Skin of body (tissue), 2 donors: ENCODE data around the gene PHF12. TPM values are rescaled to one million over a fixed set of nuclear protein-coding genes. Genes with fewer than 3 reads are reported as not detected.
A peak's percentile ranks its signal among the peaks of the same experiment; 100 is the strongest.

ENCODE experiments used
- DNase-seq: peaks from one replicate; lab custom pipeline; 2025; lab: John Stamatoyannopoulos, UW
- total RNA-seq: library from RNA; depleted of rRNA; stranded (reverse); fragments of >200 nt; gene quantifications from one replicate; pipeline ENCODE4 v1.2.3, GENCODE V29; 2014

The PHF12 gene
- total RNA-seq, 1 donor from 2014 or later, result 18.6 TPM

DNA sequence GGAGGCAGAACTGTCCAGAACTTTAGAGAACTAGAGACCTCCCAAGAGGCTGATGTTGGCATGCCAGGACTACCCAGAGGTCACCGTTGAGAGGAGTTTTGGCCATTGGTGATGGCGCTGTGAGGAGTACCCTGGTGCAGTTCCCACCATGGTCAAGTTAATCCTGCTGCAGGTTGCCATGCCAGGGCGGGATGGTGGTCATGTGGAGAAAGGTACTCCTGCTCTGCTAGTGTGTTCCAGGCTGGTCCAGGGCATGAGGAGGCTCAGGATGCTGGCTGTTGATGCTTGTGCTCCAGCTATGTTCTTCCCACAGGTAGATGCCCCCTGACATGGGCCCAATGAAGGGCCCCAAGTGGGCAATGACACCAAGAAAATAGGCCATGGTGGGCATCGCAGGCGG, 4.1 kb upstream of the PHF12 start:
- no peak for DNase-seq

DNA sequence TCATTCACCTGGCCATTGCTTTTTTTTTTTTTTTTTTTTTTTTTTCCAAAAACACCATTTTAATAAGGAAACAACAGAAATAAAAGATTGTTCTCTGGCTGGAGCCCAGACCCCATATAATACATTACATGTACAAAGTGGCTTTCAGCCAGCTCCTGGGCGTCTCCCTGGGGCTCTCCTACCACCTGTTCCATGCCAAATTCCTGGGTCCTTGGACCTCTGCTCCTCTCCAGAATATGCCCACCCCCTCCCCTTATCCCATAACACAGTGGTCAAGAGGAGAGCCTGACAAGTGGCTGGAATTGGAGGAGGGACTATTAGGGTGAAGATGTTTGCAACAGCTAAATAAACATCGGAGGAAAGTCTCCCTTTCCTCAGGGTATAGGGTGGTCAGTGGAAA, 3.6 kb upstream of the PHF12 start:
- no peak for DNase-seq

DNA sequence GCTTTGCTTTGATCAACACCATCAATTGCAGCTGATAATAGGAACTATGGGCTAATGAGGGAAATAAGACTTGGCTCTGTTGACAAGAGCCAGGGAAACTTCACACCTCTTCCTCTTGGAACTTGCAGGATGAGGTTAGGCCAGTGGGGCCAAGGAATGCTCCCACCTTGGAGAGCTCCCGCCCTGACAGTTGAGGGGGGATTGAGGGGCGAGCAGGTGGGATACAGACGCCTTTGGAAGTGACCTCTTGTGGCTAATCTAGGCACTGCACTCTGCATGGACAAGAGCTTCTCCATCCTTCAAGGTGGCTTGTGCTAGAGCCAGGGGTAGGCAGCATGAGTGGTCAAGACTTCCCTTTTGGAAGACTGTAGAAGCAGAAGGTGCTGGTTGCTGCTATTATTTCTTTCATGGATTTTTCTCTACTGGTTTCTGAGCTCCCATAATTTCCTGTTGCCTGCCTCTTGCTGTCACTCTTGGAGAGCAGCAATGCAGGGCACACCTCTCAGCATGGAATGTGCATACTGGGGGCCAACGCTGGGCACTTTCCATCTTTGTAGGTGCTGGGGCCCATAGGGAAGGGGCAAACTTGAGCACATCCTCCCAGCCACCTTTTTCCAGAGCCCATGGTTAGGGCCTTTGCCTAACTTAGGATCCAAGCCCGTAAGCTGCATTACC, 2.3 kb upstream of the PHF12 start:
- peak; percentile 32 for DNase-seq

DNA sequence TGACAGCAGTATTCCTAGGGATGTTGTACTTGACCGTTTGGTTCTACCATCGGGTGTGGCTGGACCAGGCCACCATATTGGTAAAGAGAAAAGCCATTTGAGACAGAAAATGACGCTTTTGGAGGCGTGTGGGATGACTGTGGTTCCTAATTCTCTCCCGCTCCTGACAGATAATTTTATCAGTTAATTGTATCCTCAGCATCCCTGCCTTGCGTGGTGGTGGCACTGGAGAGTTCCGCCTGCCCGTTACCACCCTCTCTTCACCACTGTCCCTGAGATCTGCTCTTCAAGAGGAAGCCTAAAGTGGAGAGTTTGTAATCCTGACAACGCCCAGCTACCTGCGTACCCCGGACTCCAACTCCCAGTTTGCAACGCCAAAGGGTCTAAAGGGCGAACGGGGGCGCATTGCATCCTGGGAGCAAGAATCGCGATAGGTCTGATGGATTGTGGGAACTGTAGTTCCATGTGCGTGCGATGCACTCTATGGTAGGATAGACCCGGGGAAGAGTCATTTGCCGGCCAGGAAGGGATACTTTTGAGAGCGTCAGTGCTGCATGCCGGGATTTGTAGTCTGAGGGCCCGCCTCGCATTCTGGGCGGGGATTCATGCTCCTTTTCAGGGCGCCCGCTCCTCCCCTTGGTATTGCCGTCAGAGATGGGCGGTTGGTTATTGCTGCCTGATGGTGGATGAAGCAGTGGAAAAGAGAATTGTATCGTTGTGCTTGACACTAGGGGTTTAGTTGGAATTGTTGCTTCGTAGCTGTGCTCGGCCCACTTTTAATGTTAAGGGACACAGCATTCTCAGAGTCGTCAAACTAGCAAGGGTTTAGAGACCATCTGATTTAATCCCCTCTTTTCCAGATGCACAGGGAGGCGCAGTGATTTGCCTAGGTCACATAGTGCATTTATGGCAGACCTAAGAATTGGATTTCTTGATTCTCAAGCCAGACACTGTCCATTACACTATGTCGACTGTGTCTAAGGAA, 965 bp upstream of the PHF12 start:
- peak; percentile 100 for DNase-seq

DNA sequence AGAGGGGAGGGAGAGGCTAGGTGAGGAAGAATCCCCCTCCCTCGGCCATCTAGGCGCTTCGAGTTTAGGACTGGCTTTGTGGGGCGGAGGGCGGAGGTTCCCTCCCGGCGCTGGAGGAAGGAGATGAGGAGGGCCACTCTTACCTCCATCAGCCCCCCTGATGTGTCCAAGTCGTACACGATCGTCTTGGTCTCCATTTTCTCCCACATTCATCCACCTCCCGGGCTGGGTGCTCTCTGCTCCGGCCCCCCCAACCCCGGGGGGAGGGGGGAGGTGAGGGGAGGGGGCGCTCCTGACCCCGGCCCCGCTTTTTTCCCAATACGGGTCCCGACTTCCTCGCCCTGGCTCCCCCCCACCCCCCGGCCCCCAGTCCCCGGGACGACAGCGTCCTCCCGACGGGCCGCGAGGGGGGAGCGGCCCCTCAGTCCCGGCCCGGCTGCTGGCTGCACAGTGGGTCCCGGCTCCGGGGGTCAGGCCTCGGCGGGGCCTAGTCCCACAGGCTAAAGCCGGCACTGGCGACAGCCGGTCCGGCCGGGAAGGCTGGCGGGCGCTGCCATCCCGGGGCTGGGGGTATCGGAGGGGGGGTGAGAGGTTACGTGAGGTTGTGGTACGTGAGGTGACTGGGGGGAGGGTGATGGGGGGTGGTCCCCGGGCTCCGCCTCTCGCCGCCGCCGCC, 428 bp downstream of the PHF12 start:
- DNase-seq, result no peak

DNA sequence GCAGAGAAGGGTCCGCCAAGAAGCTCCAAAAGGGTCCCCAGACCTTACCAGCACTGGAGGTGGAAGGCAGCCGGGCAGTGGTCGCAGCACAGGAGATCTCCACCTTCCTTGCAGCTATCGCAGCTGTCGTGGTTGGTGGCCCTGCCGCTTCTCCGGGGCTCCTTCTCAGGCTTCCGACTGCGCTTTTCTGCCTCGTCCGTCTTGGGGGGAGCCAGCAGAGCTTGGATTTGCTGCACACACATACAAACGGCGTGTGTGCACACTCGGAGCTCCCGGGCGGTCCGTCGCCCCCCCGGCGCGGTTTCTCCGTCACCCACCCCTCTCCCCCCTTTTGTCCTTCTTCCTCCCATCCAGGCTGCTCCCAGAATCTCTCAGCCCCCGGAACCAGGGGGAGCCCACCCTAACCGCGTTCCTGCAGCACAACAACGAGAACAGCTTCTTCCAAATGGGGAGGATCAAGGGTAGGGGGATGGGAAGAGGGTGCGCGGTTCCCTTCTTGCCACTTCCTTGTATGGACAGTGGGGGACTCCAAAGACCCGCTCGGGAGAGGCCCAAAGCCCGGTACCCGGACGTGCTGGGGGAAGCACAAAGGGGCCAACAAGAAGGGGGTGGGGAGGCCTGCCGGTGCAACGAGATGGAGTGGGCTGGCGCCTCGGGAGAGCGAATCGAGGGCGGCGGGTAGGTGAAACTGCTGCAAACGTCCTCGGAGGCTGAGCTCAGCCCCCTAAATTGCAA, 1.1 kb downstream of the PHF12 start:
- peak; percentile 72 for DNase-seq

DNA sequence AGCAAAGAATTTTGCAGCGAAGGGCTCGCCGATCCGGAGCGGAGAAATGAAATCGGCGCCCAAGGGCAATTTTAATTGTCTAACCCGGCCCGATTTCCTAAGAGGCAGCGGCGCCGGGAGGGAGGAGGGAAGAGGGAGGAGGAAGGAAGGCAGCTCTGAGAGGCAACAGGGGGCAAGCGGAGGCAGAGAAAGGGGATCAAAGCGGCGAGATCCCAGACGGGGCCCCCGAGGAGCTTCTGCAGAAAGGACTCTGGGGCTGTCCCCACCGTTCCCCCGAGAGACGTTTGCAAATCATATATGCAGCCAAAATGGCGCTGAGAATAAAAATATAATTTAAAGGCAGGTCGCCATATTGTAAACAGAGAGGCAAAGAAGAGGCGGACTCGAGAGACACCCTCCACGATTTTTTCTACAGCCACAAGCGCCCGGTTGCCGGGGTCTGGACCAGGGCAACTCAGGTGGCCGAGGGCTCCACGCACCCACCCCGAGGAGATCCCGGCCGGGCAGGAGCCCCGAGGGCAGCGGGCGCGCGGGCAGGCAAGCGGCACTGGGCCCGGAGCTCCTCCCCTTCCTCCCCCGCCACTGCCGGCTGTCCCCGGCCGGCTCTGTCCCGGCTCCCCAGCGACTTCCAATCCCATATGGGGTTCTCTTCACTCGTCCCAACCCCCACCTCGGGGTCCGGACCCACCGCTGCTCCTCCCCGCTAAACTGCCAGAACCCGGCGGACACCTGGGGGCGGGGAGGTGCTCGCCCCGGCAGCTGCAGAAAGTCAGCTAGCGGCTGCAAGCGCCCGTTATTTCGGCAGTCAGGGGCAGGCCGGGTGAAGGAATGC, 1.9 kb downstream of the PHF12 start:
- DNase-seq, result peak; percentile 69

DNA sequence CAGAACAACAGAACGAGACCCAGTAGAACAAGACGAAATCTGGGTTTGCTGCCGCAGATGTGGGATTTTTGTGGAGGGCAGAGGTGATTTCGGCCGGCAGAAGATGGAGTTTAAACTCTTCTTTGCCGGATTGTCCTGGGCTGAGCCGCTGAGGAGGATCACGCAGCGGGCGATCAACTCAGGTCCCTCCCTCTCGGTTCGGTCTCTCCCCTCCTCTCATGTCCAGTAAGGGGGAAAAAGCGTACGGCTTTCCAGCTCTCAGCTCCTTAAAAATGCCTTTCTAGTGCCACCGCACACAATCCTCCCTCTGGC, 2.5 kb downstream of the PHF12 start:
- peak; percentile 69 for DNase-seq

DNA sequence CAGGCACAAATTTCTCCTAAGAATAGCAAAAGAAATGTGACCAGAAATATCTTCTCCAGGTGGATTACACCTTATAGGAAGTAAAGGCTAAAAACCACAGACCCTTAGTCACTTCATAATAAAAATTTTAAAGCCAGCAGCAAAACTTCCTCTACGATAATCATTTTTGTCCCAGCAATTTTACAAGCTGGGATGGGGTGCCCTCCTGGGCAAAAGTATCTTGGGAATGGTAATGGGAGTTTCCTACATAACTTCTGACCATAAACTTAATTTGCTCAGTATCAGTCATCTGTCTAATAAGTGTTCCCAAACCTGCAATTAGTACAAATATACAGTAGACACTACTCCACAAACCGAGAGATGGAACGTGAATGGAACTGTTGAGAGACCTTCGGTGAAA, 3.0 kb downstream of the PHF12 start:
- DNase-seq, result no peak

DNA sequence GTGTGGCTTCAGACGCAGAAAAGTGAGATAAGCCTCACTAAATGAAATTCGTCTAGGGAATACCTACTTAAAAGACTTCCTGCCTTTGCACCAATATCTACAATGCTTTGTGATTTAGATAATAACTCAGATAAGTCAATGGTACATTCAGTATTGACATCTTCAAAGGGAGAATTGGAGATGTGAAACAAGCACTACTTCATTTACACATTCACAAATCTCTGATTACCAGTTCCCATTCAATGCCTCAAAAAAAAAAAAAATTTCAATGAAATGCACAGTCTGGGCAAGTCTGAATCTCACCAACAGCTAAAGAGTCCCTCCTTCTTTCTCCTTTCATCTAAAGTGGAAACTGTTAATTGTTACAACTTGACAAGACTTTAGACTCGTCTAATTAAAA, 3.7 kb downstream of the PHF12 start:
- DNase-seq, result no peak

DNA sequence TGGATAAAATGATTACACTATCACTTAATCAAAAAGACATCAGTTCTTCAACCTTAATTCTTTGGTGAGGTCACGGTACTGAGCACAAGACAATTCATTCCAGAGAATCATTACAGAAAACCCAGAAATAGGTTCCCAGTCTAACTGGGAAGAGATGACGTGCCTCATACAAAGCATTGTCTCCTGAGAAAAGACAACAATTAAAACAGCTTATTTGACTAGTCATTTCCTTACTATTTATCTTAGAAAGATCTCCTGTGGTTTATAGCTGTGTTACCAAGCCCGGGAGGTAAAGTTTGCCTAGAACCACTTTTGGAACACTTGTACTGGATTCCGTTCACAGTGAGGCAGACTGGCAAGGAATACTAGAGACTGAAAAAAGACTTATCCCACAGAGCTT, 5.1 kb downstream of the PHF12 start:
- DNase-seq, result no peak

DNA sequence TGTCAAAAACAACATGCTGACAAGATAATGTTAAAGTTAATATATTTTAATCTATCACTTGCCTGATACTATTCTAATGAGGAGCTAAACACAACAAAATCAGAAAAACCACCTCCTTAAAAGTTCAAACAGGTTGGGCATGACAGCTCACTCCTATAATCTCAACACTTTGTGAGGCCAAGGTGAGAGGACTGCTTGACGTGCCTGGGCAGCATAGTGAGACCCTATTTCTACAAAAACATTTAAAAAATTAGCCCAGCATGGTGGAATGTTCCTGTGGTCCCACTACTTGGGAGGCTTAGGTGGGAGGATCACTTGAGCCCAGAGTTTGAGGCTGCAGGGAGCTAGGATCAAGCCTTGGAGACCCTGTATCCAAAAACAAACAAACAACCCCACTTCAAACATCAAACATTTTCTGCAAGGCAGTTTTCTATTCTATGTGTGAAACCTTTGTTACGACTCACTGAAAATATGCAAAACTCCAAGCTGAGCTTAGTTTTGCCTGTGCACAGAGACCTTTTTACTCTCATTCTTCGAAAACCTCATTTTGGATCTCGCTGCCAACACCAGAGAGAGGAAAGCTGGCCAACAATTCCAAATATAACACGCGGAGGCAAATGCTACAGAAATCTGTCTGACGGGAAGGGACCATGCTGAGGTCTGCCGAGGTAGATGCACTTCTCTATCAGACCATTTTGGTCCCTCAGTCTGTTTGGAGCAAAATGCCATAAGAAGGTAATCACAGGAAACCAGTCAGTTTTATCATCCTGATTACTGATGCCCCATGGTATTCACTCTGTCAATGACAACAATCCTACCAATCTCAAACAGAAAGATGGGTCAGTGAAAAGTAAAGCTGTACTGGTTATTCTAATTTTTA, 6.2 kb downstream of the PHF12 start:
- DNase-seq, result no peak

DNA sequence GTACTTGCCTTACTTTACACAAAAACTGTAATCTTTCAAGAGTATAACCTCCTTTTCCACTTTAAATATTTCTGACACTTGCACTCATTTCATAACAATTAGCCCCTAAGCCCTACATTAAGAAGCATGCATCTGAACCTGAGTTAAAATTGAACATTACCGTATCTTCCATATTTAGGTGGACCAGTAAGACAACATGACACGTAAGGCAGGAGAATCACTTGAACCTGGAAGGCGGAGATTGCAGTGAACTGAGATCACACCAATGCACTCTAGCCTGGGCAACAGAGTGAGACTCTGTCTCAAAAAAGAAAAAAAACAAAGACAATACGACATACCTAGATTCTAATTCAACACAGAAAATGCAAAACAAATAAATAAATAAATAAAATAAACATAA, 7.0 kb downstream of the PHF12 start:
- no peak for DNase-seq

DNA sequence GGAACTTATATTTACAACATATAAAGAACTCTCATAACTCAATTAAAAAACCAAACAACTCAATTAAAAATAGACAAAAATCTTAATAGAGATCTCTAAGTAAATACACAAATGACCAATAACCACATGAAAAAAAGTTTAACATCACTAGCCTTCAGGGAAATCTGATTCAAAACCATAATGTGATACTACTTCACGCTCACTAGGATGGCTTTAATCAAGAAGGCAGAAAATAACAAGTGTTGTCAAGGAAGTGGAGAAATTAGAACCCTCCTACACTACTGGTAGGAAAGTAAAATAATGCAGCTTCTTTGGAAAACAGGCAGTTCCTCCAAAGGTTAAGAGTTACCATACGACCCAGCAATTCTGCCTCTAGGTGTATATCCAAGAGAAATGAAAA, 8.4 kb downstream of the PHF12 start:
- DNase-seq, result no peak

DNA sequence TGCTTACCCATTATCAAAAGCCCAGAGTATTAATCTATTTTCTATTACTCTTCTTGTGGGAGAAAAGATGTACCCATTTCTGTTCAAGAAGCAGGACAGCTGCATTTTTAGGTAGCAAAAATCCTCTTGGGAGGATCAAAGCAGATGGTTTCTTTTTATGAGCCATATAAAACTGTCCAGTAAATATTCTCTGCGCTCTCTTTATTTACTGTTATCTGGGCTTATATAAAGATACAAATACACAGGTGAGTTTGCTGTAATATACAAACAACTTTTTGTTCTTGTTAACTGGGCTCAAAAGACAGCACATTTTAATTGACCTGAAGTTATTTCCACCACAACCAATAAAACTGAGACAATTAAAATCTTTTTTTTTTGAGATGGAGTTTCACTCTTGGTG, 10.1 kb downstream of the PHF12 start:
- DNase-seq, result no peak

DNA sequence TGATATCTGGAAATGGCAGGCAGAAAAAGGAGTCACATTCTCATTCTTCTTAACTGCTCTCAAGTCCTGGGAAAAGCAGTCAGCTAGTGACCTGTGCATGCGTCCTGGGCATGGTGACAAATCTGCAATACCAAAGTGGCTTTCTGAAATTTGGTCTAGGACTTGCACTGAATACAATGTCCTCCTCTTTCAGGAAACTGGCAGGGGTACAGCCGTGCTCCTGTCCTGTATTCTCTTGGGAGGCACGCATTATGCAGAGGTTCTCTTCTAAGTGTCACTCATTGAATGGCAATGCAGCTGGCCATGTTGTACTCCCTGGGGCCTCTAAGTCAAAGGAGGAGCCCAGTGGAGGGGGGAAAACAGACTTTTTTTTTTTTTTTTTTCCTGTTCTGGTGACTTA, 10.6 kb downstream of the PHF12 start:
- no peak for DNase-seq

DNA sequence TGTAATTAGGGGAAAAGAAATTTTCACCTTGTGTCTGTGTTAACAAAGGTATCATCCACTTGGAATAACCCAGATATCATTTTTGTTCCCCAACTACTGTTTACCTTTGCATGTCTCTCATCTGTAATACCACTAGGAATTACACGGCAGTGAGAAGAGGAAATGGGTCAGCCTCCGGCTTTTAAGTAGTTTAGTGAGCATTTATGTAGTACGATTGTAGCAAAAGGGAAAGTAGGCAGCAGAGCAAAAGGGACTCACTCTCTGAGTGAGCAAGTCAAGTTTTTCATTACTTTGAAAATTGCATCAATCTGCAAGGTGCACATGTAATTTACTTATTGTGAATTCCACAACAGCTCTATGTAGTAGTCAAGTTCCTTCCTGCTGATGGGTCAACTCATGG, 11.2 kb downstream of the PHF12 start:
- no peak for DNase-seq

DNA sequence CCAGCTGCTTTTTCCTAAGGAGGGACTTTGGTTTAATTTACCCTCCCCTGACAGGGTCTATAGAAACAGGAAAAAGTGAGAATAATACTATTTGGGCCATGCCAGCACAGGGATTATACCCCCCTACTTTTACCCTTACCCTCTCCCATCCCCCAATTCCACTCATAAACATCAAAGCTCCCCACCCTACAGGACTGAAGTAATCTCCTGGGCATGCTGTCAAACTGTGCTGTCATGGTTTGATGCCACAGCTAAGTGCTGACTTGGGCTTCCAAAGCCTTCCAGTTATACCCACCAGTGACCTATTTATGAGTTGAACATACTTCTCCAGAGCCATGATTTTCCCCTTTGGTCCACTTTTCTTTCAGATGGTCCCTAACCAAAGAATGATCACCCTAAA, 12.8 kb downstream of the PHF12 start:
- DNase-seq, result no peak

DNA sequence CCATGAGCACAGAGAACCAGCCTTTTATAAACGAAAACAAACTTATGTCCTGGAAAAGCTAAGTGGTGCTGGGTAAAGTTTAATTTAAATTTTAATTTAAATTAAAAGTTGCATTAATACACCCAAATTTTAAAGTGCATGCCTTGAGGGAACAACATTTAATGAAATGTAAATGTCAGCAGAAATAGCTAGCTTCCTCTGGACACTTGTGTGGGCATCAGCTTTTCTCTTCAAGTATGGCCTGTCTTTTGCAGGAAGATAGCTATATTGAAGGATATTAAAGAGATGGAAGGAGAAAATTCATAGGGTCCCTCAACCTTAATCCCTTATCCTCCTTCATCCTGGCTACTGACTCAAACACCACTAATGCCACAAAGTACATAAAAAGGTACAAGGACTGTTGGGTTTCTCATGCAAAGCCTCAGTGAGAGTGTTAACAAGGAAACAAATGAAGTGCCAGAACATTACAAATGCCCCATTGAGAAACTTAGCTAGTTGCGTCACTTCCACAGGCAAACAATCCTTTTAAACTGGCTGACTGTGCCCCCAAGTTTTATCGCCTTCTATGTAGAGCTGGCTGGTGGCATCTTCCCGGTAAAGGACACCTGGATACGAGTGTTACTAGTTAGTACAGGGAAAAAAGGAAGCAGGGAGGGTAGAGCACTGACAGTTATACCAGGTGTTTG, 14.1 kb downstream of the PHF12 start:
- DNase-seq, result no peak
